NCI-H128 (cell line): Measurements from ENCODE around the gene TMEM18.

ENCODE experiments used
- DNase-seq: peaks from one replicate; lab custom pipeline; 2025; ENCODE audit not compliant: unreplicated experiment; lab: John Stamatoyannopoulos, UW

TMEM18 gene

DNA sequence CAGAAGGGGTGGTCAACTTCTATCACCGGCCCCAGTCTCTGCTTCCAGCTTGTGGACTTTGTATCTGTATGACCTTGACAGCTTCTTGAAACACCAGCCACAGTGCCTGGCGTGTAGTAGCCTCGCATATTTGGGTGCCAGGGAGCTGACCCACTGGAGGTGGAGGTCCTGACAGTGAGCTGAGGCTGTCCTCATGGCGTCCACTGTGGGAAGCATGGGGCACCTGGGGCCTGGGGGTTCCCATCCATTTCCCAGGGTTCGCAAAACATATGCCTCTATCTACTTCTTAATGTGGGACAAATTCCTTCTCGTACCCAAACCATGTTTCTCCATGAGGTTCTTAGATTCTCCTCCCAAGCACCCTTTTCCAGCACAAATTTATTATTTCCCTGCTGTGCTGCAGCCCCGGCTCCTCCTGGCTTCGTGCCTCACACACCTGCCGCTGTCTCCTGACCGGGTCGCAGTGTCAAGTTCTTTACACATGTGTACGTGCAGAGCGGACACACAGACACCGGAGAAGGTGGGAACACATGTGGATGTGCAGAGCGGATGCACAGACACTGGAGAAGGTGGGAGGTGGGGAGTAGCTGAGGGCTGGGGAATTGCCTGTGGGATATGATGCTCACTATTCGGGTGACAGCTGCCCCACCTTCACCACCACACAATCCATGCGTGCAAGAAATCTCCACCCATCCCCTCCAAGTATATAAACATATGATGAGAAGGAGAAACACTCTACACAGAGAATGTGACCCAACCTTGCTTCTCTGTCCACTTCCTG, 23.4 kb downstream of the TMEM18 start:
- DNase-seq: no peak

DNA sequence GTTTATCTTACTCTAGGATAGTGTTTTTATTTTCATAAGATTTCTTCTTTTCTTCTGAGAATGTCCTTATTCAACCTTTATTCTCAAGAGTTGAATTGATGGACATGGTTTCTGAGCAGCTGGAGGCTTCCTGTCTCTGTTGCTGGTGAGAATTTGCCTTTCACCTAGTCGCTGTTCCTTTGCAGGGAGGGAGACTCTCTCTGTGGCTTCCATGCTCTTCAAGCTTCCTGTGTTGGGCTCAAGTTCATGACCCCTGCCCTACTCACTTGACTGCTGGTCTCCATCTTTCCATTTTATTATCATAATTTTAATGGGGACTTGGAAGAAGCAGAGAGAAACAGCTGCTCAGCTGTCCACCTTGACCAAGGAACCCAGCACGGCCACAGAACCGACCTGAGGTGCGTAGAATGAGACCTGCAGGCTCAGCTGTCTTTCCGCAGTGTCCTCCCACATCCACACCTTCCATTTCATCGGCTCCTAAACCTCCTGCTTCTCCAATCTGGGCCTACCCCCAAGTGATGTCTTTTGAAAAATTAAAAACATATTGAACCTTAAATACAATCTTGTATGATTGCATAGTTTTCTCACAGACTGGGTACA, 24.2 kb downstream of the TMEM18 start:
- no peak for DNase-seq

DNA sequence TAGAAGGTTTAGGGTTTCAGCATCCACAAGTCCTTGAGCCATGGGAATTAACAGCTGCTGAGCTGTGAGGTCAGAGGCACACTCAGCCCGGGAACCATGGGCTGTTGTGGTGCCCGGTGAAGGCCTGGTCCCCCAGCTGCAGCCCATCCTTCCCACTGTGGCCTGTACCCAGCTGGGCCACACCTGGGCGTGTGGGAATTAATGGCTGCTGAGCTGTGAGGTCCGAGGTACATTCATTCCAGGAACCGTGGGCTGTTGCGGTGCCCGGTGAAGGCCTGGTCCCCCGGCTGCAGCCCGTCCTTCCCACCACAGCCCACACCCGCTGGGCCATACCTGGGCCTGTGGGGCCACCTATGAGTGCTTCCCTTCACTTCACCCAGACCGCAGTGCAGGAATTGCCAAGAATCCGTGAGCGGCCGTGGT, 25.2 kb downstream of the TMEM18 start:
- DNase-seq: no peak

GRCh38 chr2:650343-651310, 26.6 kb downstream of the TMEM18 start:
- no peak for DNase-seq

DNA sequence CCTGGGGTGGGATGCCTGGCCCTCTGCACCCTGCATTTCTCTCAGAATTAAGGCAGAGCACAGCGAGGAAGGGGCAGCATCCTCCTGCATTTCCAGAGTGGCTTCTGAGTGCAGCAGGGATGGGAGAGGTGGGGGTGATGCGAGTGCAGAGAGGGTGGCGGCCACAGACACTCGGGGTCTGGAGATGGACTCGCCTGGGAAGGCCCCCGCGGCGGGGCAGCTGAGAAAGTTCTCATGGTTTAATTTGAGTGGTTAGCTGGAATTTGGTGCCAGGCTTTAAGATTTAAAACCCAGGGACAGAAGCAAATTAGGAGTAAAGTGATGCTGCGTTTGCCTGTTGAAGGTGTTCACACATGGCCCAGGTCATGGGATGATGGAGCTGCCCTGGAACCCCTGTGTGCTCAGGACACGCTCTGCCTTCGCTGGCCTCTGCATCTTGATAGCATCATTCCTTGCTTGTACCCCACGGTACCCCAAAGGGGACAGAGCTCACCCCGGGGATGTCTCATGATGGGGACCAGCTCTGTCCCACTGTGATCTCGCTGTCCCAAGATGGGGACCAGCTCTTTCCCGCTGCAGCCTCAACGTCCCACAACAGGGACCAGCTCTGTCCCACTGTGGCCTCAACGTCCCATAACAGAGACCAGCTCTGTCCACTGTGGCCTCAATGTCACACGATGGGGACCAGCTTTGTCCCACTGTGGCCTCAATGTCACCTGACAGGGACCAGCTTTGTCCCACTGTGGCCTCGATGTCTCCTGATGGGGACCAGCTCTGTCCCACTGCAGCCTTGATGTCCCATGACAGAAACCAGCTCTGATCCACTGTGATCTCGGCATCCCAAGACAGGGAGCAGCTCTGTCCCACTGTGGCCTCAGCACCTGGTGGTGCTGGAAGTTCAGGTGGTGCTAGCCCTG, 27.5 kb downstream of the TMEM18 start:
- no peak for DNase-seq

- DNase-seq: no peak
Measured at GRCh38 chr2:648476-649424, 28.5 kb downstream of the TMEM18 start.

DNA sequence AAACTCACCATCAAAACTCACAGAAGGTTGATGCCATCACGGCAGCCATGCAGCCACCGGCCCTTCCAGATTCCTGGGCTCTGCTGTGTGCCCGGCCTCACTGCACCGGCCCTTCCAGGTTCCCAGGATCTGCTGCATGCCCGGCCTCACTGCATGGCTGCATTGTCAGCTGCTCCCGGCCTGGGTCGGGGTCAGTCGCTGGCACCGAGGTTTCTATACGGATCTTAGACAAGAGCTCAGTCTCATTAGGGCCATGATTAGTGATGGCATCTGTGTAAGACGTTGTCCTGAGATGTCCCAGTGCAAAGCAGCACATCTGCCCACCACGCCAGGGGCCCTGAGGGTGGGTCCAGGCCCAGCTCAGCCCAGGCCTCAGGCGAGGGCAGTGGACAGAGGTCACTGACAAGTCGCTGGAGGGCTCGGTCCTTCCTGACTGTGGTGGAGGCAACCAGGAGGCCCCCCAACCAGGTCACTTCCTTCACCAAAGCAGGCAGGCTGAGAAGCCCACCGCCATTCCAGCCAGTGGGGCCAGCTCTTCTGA, 29.4 kb downstream of the TMEM18 start:
- DNase-seq: no peak

DNA sequence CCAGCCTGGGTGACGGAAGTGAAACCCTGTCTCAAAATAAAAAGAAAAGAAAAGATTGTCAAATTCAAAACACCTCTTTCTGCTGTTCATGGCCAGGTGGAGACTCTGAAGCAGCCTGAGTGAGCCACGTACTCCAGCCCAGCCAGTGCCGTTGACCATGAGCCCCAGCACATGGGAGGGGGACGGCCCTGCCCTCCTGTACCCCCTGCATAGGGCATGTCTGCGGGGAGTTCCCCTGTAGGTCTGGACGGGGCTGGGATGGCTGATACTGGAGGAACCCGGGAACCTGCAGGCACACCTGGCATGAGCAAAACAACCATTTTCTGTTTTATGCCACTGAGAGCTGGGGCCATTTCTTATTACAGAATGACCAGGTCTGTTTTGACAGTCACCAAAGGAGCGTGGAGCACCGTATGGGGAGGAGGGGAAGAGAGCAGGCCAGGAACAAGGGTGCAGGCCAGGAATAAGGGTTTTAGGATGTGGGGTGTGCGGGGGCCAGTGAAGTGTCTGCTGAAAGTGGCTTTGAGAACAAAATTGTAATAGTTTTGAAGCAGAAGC, 30.1 kb downstream of the TMEM18 start:
- DNase-seq: no peak

- DNase-seq: no peak
Measured at GRCh38 chr2:644871-645270, 32.3 kb downstream of the TMEM18 start.

GRCh38 chr2:643761-644160, 33.4 kb downstream of the TMEM18 start:
- no peak for DNase-seq

- no peak for DNase-seq
Measured at GRCh38 chr2:643334-643733, 33.9 kb downstream of the TMEM18 start.

- DNase-seq: no peak
Measured at GRCh38 chr2:641872-642815, 35.1 kb downstream of the TMEM18 start.

DNA sequence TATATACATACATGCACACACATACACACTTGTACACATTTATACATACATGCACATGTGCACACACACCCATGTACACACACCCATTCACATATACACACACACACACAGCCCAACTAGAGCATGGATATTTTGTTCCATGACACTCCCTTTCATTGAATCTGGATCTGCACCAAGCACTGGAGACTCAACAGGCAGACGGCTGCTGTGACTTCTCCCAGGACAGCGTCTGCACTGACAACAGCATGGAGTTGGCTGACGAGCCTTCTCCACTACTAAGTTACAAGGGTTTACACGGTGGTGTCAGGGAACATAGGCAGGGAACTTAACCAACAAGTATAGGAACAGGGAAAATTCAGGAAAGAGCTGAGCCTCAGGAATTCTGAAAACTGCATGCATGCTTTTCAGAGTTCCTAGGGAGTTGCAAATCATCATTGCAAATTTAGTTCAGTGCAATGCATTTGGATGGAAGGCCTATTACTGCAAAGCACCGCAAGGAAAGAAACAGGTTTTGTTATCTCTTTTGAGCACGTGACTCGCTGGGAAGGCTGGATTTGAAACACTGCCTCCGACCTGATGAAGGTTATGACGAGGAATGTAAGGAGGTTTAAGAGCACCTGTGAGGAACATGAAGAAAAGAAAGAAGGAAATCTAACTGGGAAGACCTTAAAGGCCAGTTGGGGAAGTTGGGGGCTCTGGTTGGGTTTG, 35.9 kb downstream of the TMEM18 start:
- no peak for DNase-seq

GRCh38 chr2:639703-640102, 37.5 kb downstream of the TMEM18 start:
- no peak for DNase-seq

DNA sequence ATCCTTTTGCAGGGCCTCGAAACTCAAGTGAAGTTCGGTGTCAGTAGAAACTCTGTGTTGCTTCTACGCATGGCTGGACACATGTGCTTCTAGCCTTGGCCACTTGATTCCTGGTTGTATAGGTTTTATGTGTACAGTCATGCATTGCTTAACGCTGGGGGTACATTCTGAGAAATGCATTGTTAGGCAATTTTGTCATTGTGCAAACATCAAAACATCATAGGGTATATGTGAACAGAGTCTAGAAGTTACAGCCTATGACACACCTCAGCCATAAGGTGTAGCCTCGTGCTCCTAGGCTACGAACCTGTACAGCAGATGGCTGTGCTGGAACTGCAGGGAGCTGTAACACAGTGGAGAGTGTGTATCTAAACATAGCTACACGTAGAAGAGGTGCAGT, 39.4 kb downstream of the TMEM18 start:
- DNase-seq: no peak

DNA sequence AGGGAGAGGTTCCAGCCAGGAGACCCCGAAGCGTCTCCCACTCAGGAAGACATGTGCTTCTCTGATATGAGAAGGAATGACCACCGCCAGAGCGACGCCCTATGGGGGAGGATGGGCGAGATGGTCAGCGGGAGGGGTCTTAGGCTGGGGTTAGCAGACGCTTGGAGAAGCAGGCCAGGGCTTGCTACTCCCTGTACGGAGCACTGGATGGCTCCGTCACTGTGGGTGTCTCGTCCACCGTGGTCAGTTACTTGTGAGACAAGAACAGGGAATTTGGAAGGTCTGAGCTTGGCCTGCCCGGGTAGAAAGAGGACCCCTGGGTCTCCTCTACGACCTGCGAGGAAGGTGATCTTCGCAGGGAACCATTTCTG, 39.8 kb downstream of the TMEM18 start:
- no peak for DNase-seq
